ENCODE measurements around the gene TOGARAM1. TPM values are rescaled to one million over a fixed set of nuclear protein-coding genes. Genes with fewer than 3 reads are reported as not detected.
A peak's percentile ranks its signal among the peaks of the same experiment; 100 is the strongest.

The TOGARAM1 gene
- total and polyA plus RNA-seq, 5 donors from 2014 or later, result 6.4 to 17.2 (median 9.3) TPM

GRCh38 chr14:44940944-44941343, 21.0 kb upstream of the TOGARAM1 start:
- Mint-ChIP-seq H3K27ac (peak overlapping the region; percentile 43 to 70 (median 67)), H3K4me1 (peaks cover 39 to 66% (median 53%) of the 10 kb centered on the region in 4 donors), H3K27me3 (no peaks in the 10 kb centered on the region), H3K4me3 (peak overlapping the region in 3 of 4 donors; percentile 5 to 39 (median 25)), H3K36me3 (peaks cover 69% of the 10 kb centered on the region), H3K9me3 (peaks cover 0 to 8% (median 2%) of the 10 kb centered on the region in 7 donors)
- ATAC-seq (ENCODE audit: low read depth in 2 of 2) (peak in 1 of 2 donors; percentile 50), DNase-seq (peak in 2 of 3 donors; percentile 18 to 21)
- no peaks in the 10 kb centered on the region for H3K27me3 ChIP-seq (ENCODE audit: control insufficient read depth, insufficient read depth, low read length)
- H3K4me3 ChIP-seq (ENCODE audit: low read depth, low read length), result no peak overlapping the region
- no peak overlapping the region for H3K27ac ChIP-seq (ENCODE audit: insufficient read depth, low read length, poor library complexity, severe bottlenecking)
- no peaks in the 10 kb centered on the region for H3K4me1 ChIP-seq (ENCODE audit: control insufficient read depth, insufficient read depth, low read length, poor library complexity, severe bottlenecking)
- H3K9me3 ChIP-seq (ENCODE audit: control insufficient read depth in 2 of 2, low read length in 2 of 2), result no peaks in the 10 kb centered on the region
- H3K36me3 ChIP-seq (ENCODE audit: control insufficient read depth, insufficient read depth, low read length), result peaks cover 52% of the 10 kb centered on the region

GRCh38 chr14:44941591-44941990, 20.4 kb upstream of the TOGARAM1 start:
- no peak overlapping the region for H3K4me3 Mint-ChIP-seq
- H3K27me3 Mint-ChIP-seq, result no peaks in the 10 kb centered on the region
- no peaks in the 10 kb centered on the region for H3K27me3 ChIP-seq (ENCODE audit: control insufficient read depth, insufficient read depth, low read length)
- peak overlapping the region; percentile 3 to 60 (median 20) for H3K27ac Mint-ChIP-seq
- no peaks in the 10 kb centered on the region for H3K4me1 ChIP-seq (ENCODE audit: control insufficient read depth, insufficient read depth, low read length, poor library complexity, severe bottlenecking)
- no peak overlapping the region for H3K27ac ChIP-seq (ENCODE audit: insufficient read depth, low read length, poor library complexity, severe bottlenecking)
- H3K36me3 ChIP-seq (ENCODE audit: control insufficient read depth, insufficient read depth, low read length), result peaks cover 56% of the 10 kb centered on the region
- H3K9me3 ChIP-seq (ENCODE audit: control insufficient read depth in 2 of 2, low read length in 2 of 2), result no peaks in the 10 kb centered on the region
- no peak for ATAC-seq (ENCODE audit: low read depth in 2 of 2)
- no peak overlapping the region for H3K4me3 ChIP-seq (ENCODE audit: low read depth, low read length)
- no peak for DNase-seq
- peaks cover 0 to 8% (median 2%) of the 10 kb centered on the region in 7 donors for H3K9me3 Mint-ChIP-seq
- peaks cover 64% of the 10 kb centered on the region for H3K36me3 Mint-ChIP-seq
- H3K4me1 Mint-ChIP-seq, result peaks cover 32 to 60% (median 50%) of the 10 kb centered on the region in 4 donors

- H3K27ac Mint-ChIP-seq, result no peak overlapping the region
- Histone ChIP-seq H3K36me3 (ENCODE audit: control insufficient read depth, insufficient read depth, low read length) (peaks cover 65% of the 10 kb centered on the region), H3K4me1 (ENCODE audit: control insufficient read depth, insufficient read depth, low read length, poor library complexity, severe bottlenecking) (no peaks in the 10 kb centered on the region), H3K4me3 (ENCODE audit: low read depth, low read length) (no peak overlapping the region), H3K9me3 (ENCODE audit: control insufficient read depth in 2 of 2, low read length in 2 of 2) (no peaks in the 10 kb centered on the region), H3K27me3 (ENCODE audit: control insufficient read depth, insufficient read depth, low read length) (no peaks in the 10 kb centered on the region), H3K27ac (ENCODE audit: insufficient read depth, low read length, poor library complexity, severe bottlenecking) (no peak overlapping the region)
- peak overlapping the region in 1 of 4 donors; percentile 85 for H3K4me3 Mint-ChIP-seq
- DNase-seq, result no peak
- H3K27me3 Mint-ChIP-seq, result no peaks in the 10 kb centered on the region
- peaks cover 29 to 55% (median 54%) of the 10 kb centered on the region in 4 donors for H3K4me1 Mint-ChIP-seq
- H3K36me3 Mint-ChIP-seq, result peaks cover 67% of the 10 kb centered on the region
- H3K9me3 Mint-ChIP-seq, result peaks cover 0 to 8% (median 2%) of the 10 kb centered on the region in 7 donors
- ATAC-seq (ENCODE audit: low read depth in 2 of 2), result no peak
Measured at GRCh38 chr14:44942436-44942835, 19.6 kb upstream of the TOGARAM1 start.

- no peak overlapping the region for H3K27ac ChIP-seq (ENCODE audit: insufficient read depth, low read length, poor library complexity, severe bottlenecking)
- ATAC-seq (ENCODE audit: low read depth in 2 of 2) (no peak), DNase-seq (no peak)
- H3K27me3 ChIP-seq (ENCODE audit: control insufficient read depth, insufficient read depth, low read length), result no peaks in the 10 kb centered on the region
- no peaks in the 10 kb centered on the region for H3K4me1 ChIP-seq (ENCODE audit: control insufficient read depth, insufficient read depth, low read length, poor library complexity, severe bottlenecking)
- H3K9me3 Mint-ChIP-seq, result peaks cover 0 to 8% (median 0%) of the 10 kb centered on the region in 7 donors
- no peak overlapping the region for H3K27ac Mint-ChIP-seq
- H3K4me3 ChIP-seq (ENCODE audit: low read depth, low read length), result no peak overlapping the region
- peaks cover 35 to 64% (median 58%) of the 10 kb centered on the region in 4 donors for H3K4me1 Mint-ChIP-seq
- H3K9me3 ChIP-seq (ENCODE audit: control insufficient read depth in 2 of 2, low read length in 2 of 2), result no peaks in the 10 kb centered on the region
- H3K4me3 Mint-ChIP-seq, result no peak overlapping the region
- peaks cover 56% of the 10 kb centered on the region for H3K36me3 ChIP-seq (ENCODE audit: control insufficient read depth, insufficient read depth, low read length)
- H3K27me3 Mint-ChIP-seq, result no peaks in the 10 kb centered on the region
- peaks cover 68% of the 10 kb centered on the region for H3K36me3 Mint-ChIP-seq
Measured at GRCh38 chr14:44944107-44944506, 17.9 kb upstream of the TOGARAM1 start.

GRCh38 chr14:44945264-44945663, 16.7 kb upstream of the TOGARAM1 start:
- H3K4me3 Mint-ChIP-seq, result no peak overlapping the region
- ATAC-seq (ENCODE audit: low read depth in 2 of 2), result no peak

GRCh38 chr14:44951051-44951450, 10.9 kb upstream of the TOGARAM1 start:
- no peak for DNase-seq
- H3K36me3 Mint-ChIP-seq, result peaks cover 37% of the 10 kb centered on the region

More at GRCh38 chr14:44945264-44945663, 16.7 kb upstream of the TOGARAM1 start:
- Histone ChIP-seq H3K36me3 (ENCODE audit: control insufficient read depth, insufficient read depth, low read length) (peaks cover 49% of the 10 kb centered on the region), H3K9me3 (ENCODE audit: control insufficient read depth in 2 of 2, low read length in 2 of 2) (no peaks in the 10 kb centered on the region), H3K27me3 (ENCODE audit: control insufficient read depth, insufficient read depth, low read length) (no peaks in the 10 kb centered on the region), H3K4me3 (ENCODE audit: low read depth, low read length) (no peak overlapping the region), H3K4me1 (ENCODE audit: control insufficient read depth, insufficient read depth, low read length, poor library complexity, severe bottlenecking) (no peaks in the 10 kb centered on the region), H3K27ac (ENCODE audit: insufficient read depth, low read length, poor library complexity, severe bottlenecking) (no peak overlapping the region)
- H3K9me3 Mint-ChIP-seq, result peaks cover 0 to 8% (median 0%) of the 10 kb centered on the region in 7 donors
- DNase-seq, result no peak
- peaks cover 41 to 60% (median 52%) of the 10 kb centered on the region in 4 donors for H3K4me1 Mint-ChIP-seq
- peaks cover 63% of the 10 kb centered on the region for H3K36me3 Mint-ChIP-seq
- H3K27me3 Mint-ChIP-seq, result no peaks in the 10 kb centered on the region
- H3K27ac Mint-ChIP-seq, result no peak overlapping the region

GRCh38 chr14:44952391-44953110, 9.4 kb upstream of the TOGARAM1 start:
- Mint-ChIP-seq H3K27ac (no peak overlapping the region), H3K4me3 (no peak overlapping the region)

More at GRCh38 chr14:44951051-44951450, 10.9 kb upstream of the TOGARAM1 start:
- no peak overlapping the region for H3K27ac Mint-ChIP-seq
- Histone ChIP-seq H3K4me1 (ENCODE audit: control insufficient read depth, insufficient read depth, low read length, poor library complexity, severe bottlenecking) (peaks cover 5% of the 10 kb centered on the region), H3K36me3 (ENCODE audit: control insufficient read depth, insufficient read depth, low read length) (peaks cover 34% of the 10 kb centered on the region), H3K9me3 (ENCODE audit: control insufficient read depth in 2 of 2, low read length in 2 of 2) (no peaks in the 10 kb centered on the region), H3K4me3 (ENCODE audit: low read depth, low read length) (no peak overlapping the region), H3K27ac (ENCODE audit: insufficient read depth, low read length, poor library complexity, severe bottlenecking) (no peak overlapping the region), H3K27me3 (ENCODE audit: control insufficient read depth, insufficient read depth, low read length) (no peaks in the 10 kb centered on the region)
- no peak for ATAC-seq (ENCODE audit: low read depth in 2 of 2)
- H3K4me1 Mint-ChIP-seq, result peaks cover 41 to 63% (median 49%) of the 10 kb centered on the region in 4 donors
- H3K27me3 Mint-ChIP-seq, result no peaks in the 10 kb centered on the region
- H3K9me3 Mint-ChIP-seq, result no peaks in the 10 kb centered on the region
- H3K4me3 Mint-ChIP-seq, result no peak overlapping the region

More at GRCh38 chr14:44952391-44953110, 9.4 kb upstream of the TOGARAM1 start:
- Mint-ChIP-seq H3K27me3 (no peaks in the 10 kb centered on the region), H3K4me1 (peaks cover 40 to 69% (median 53%) of the 10 kb centered on the region in 4 donors), H3K9me3 (no peaks in the 10 kb centered on the region), H3K36me3 (peaks cover 33% of the 10 kb centered on the region)
- Histone ChIP-seq H3K27ac (ENCODE audit: insufficient read depth, low read length, poor library complexity, severe bottlenecking) (no peak overlapping the region), H3K9me3 (ENCODE audit: control insufficient read depth in 2 of 2, low read length in 2 of 2) (no peaks in the 10 kb centered on the region), H3K4me3 (ENCODE audit: low read depth, low read length) (no peak overlapping the region), H3K4me1 (ENCODE audit: control insufficient read depth, insufficient read depth, low read length, poor library complexity, severe bottlenecking) (peaks cover 12% of the 10 kb centered on the region), H3K36me3 (ENCODE audit: control insufficient read depth, insufficient read depth, low read length) (peaks cover 19% of the 10 kb centered on the region), H3K27me3 (ENCODE audit: control insufficient read depth, insufficient read depth, low read length) (no peaks in the 10 kb centered on the region)
- DNase-seq, result no peak
- no peak for ATAC-seq (ENCODE audit: low read depth in 2 of 2)
